ENCODE results near the gene AMDHD2. TPM values are rescaled to one million over a fixed set of nuclear protein-coding genes. Genes with fewer than 3 reads are reported as not detected.
"Not testable (repeated sequence)": the region's sequence is repeated elsewhere in the genome, so short reads cannot be mapped to it uniquely, and the experiment has no call there.

The AMDHD2 gene
- total and polyA plus RNA-seq, 7 donors, result 21.0 to 39.4 (median 24.3) TPM

GRCh38 chr16:2535625-2536013, 15.4 kb downstream of the AMDHD2 start:
- TF ChIP-seq POLR2AphosphoS5 (IDR thresholded peaks at IDR 0.05) (no peak), POLR2A (IDR thresholded peaks at IDR 0.05) (no peak), CTCF (IDR thresholded peaks at IDR 0.05) (no peak), EP300 (IDR thresholded peaks at IDR 0.05) (no peak)
- intact Hi-C loops (cut with DNase I), result no loop called here
- H3K4me1 ChIP-seq, result peaks cover 0 to 57% (median 35%) of the 10 kb centered on the region in 4 donors
- H3K4me3 ChIP-seq, result no peak overlapping the region
- H3K27ac ChIP-seq, result peak overlapping the region; percentile 0 to 53 (median 33)
- DNase-seq, result peak; percentile 85
- H3K36me3 ChIP-seq, result no peaks in the 10 kb centered on the region
- no peaks in the 10 kb centered on the region for H3K9me3 ChIP-seq
- 79 to 87% methylated on average over 9 of the region's 9 CpGs for WGBS, 2 donors
- no peaks in the 10 kb centered on the region for H3K27me3 ChIP-seq

- Histone ChIP-seq H3K36me3 (no peaks in the 10 kb centered on the region), H3K4me1 (peaks cover 0 to 51% (median 38%) of the 10 kb centered on the region in 4 donors), H3K27me3 (no peaks in the 10 kb centered on the region), H3K4me3 (peak within 1 kb of the TSS; percentile 62 to 89 (median 64)), H3K9me3 (no peaks in the 10 kb centered on the region), H3K27ac (peak within 1 kb of the TSS; percentile 86 to 92 (median 88))
- intact Hi-C loops (cut with DNase I), result no loop called here
- DNase-seq, result peak; percentile 97
- TF ChIP-seq EP300 (IDR thresholded peaks at IDR 0.05) (no peak), CTCF (IDR thresholded peaks at IDR 0.05) (no peak), POLR2AphosphoS5 (IDR thresholded peaks at IDR 0.05) (peak in 3 of 4 donors; percentile 43 to 63 (median 53)), POLR2A (IDR thresholded peaks at IDR 0.05) (no peak)
- WGBS, 2 donors, result 1% methylated on average over 126 of the region's 126 CpGs
Observed at GRCh38 chr16:2537451-2538379, 17.5 kb downstream of the AMDHD2 start, which contains the start of gene PDPK1. Gene PDPK1 (plus strand): TSS chr16:2538021. CDS start chr16:2538113, 92 bp downstream.

GRCh38 chr16:2539192-2539844, 19.1 kb downstream of the AMDHD2 start:
- WGBS, 2 donors, result 73 to 87% methylated on average over 24 of the region's 24 CpGs
- DNase-seq; intact Hi-C loops (cut with DNase I); H3K36me3 ChIP-seq; H3K27me3 ChIP-seq; H3K9me3 ChIP-seq: not testable (repeated sequence)
- Histone ChIP-seq H3K27ac (peak overlapping the region in 2 of 4 donors; percentile 88 to 92), H3K4me3 (peak overlapping the region in 1 of 4 donors; percentile 62), H3K4me1 (peaks cover 0 to 46% (median 38%) of the 10 kb centered on the region in 4 donors)

- DNase-seq; H3K27ac ChIP-seq; H3K27me3 ChIP-seq; H3K36me3 ChIP-seq; intact Hi-C loops (cut with DNase I); H3K4me3 ChIP-seq; H3K9me3 ChIP-seq: not testable (repeated sequence)
- 46 to 58% methylated on average over 14 of the region's 14 CpGs for WGBS, 2 donors
- TF ChIP-seq CTCF (IDR thresholded peaks at IDR 0.05), result peak in 1 of 4 experiments; percentile 36
- H3K4me1 ChIP-seq, result peaks cover 0 to 46% (median 38%) of the 10 kb centered on the region in 4 donors
Observed at GRCh38 chr16:2539845-2540458, 19.8 kb downstream of the AMDHD2 start.

- H3K27ac ChIP-seq; H3K36me3 ChIP-seq; intact Hi-C loops (cut with DNase I); H3K9me3 ChIP-seq; H3K27me3 ChIP-seq; DNase-seq; H3K4me3 ChIP-seq: not testable (repeated sequence)
- peaks cover 0 to 45% (median 40%) of the 10 kb centered on the region in 4 donors for H3K4me1 ChIP-seq
- WGBS, 2 donors, result 48 to 53% methylated on average over 4 of the region's 4 CpGs
Observed at GRCh38 chr16:2540912-2541311, 20.7 kb downstream of the AMDHD2 start.

- H3K9me3 ChIP-seq; H3K4me3 ChIP-seq; H3K27me3 ChIP-seq; DNase-seq; H3K27ac ChIP-seq; H3K36me3 ChIP-seq; intact Hi-C loops (cut with DNase I): not testable (repeated sequence)
- 25 to 57% methylated on average over 6 of the region's 6 CpGs for WGBS, 2 donors
- H3K4me1 ChIP-seq, result peaks cover 0 to 44% (median 39%) of the 10 kb centered on the region in 4 donors
Observed at GRCh38 chr16:2541409-2541808, 21.2 kb downstream of the AMDHD2 start.

- 89 to 94% methylated on average over 14 of the region's 14 CpGs for WGBS, 2 donors
Observed at GRCh38 chr16:2543771-2544170, 23.6 kb downstream of the AMDHD2 start.

GRCh38 chr16:2550283-2550878, 30.2 kb downstream of the AMDHD2 start:
- intact Hi-C loops (cut with DNase I), result not testable (repeated sequence)

More at GRCh38 chr16:2543771-2544170, 23.6 kb downstream of the AMDHD2 start:
- H3K36me3 ChIP-seq; H3K9me3 ChIP-seq; DNase-seq; H3K27me3 ChIP-seq; intact Hi-C loops (cut with DNase I); H3K4me3 ChIP-seq; H3K27ac ChIP-seq: not testable (repeated sequence)
- H3K4me1 ChIP-seq, result peaks cover 0 to 37% (median 31%) of the 10 kb centered on the region in 4 donors

More at GRCh38 chr16:2550283-2550878, 30.2 kb downstream of the AMDHD2 start:
- not testable (repeated sequence) for H3K36me3 ChIP-seq, H3K27me3 ChIP-seq, H3K4me3 ChIP-seq, H3K27ac ChIP-seq, DNase-seq, H3K9me3 ChIP-seq, H3K4me1 ChIP-seq
- WGBS, 2 donors, result no CpG with 5 or more reads among the region's 14 CpGs

Measured in sigmoid colon (tissue), 7 donors.